ENCODE results near the gene TMEM87B. TPM values are rescaled to one million over a fixed set of nuclear protein-coding genes. Genes with fewer than 3 reads are reported as not detected.

TMEM87B gene, protein sequence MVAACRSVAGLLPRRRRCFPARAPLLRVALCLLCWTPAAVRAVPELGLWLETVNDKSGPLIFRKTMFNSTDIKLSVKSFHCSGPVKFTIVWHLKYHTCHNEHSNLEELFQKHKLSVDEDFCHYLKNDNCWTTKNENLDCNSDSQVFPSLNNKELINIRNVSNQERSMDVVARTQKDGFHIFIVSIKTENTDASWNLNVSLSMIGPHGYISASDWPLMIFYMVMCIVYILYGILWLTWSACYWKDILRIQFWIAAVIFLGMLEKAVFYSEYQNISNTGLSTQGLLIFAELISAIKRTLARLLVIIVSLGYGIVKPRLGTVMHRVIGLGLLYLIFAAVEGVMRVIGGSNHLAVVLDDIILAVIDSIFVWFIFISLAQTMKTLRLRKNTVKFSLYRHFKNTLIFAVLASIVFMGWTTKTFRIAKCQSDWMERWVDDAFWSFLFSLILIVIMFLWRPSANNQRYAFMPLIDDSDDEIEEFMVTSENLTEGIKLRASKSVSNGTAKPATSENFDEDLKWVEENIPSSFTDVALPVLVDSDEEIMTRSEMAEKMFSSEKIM
- 10 to 100 TPM; 16.7 to 36.7 (median 20.5) TPM for total RNA-seq
- polyA plus RNA-seq, result 10 to 100 TPM; 10.2 to 26.2 (median 12.0) TPM

DNA sequence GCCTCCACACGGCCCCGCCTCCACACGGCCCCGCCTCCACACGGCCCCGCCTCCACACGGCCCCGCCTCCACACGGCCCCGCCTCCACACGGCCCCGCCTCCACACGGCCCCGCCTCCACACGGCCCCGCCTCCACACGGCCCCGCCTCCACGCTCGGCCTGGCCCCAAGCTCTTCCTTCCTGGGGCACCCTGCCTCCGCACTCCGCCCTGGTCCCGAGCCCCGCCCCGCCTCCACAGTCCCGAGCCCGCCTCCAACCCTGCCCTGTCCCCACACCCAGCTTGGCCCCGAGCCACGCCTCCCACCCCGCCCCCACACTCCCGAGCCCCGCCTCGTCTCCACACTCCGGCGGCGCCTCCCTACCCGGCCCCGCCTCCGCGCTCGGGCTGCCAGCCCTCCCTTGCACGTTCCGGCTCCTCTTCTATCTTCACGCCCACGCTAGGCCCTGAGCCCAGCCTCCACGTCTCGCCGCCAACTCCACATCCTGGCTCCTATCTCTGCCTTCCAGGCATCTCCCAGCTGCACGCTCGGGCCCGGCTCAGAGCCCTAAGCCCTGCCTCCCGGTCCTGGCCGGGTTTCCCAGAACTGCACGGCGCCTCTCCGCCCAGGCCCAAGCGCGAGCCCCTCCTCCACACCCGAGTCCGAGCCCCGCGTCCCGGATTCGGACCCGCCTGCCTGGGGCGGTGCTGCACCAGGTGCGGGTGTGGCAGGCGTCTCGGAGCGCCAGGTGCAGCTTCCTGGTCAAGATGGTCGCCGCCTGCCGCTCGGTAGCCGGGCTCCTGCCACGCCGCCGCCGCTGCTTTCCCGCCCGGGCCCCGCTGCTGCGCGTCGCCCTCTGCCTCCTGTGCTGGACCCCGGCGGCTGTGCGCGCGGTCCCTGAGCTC, at the start of gene TMEM87B:
TMEM87B (plus strand) TSS at position 423 of the 883 bp plus-strand sequence; CDS start at position 746, 323 bp downstream.
- H3K27me3 ChIP-seq, result no peaks in the 10 kb centered on the region
- TF ChIP-seq POLR2AphosphoS5 (IDR thresholded peaks at IDR 0.05) (peak; percentile 85 to 97 (median 90)), EP300 (IDR thresholded peaks at IDR 0.05) (peak in 1 of 4 donors; percentile 14), POLR2A (IDR thresholded peaks at IDR 0.05) (peak; percentile 45 to 74)
- TF ChIP-seq, protein P1, sequence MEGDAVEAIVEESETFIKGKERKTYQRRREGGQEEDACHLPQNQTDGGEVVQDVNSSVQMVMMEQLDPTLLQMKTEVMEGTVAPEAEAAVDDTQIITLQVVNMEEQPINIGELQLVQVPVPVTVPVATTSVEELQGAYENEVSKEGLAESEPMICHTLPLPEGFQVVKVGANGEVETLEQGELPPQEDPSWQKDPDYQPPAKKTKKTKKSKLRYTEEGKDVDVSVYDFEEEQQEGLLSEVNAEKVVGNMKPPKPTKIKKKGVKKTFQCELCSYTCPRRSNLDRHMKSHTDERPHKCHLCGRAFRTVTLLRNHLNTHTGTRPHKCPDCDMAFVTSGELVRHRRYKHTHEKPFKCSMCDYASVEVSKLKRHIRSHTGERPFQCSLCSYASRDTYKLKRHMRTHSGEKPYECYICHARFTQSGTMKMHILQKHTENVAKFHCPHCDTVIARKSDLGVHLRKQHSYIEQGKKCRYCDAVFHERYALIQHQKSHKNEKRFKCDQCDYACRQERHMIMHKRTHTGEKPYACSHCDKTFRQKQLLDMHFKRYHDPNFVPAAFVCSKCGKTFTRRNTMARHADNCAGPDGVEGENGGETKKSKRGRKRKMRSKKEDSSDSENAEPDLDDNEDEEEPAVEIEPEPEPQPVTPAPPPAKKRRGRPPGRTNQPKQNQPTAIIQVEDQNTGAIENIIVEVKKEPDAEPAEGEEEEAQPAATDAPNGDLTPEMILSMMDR (IDR thresholded peaks at IDR 0.05), result no peak
- peak within 1 kb of the TSS; percentile 66 to 95 (median 76) for H3K4me3 ChIP-seq
- peak within 1 kb of the TSS; percentile 92 to 99 (median 96) for H3K27ac ChIP-seq
- WGBS, 2 donors, result 0 to 1% methylated on average over 89 to 90 of the region's 90 CpGs
- peaks cover 0 to 4% (median 0%) of the 10 kb centered on the region in 4 donors for H3K36me3 ChIP-seq
- H3K9me3 ChIP-seq, result no peaks in the 10 kb centered on the region
- intact Hi-C loops (cut with DNase I), result loop anchor here (2.0 to 10.0 kb wide), 5 partner anchors 197 to 930 kb away; partner anchors contain the start of genes BCL2L11, CHCHD5, TTL and ZC3H6
- peak; percentile 100 for DNase-seq
- H3K4me1 ChIP-seq, result peaks cover 0 to 28% (median 25%) of the 10 kb centered on the region in 4 donors

DNA sequence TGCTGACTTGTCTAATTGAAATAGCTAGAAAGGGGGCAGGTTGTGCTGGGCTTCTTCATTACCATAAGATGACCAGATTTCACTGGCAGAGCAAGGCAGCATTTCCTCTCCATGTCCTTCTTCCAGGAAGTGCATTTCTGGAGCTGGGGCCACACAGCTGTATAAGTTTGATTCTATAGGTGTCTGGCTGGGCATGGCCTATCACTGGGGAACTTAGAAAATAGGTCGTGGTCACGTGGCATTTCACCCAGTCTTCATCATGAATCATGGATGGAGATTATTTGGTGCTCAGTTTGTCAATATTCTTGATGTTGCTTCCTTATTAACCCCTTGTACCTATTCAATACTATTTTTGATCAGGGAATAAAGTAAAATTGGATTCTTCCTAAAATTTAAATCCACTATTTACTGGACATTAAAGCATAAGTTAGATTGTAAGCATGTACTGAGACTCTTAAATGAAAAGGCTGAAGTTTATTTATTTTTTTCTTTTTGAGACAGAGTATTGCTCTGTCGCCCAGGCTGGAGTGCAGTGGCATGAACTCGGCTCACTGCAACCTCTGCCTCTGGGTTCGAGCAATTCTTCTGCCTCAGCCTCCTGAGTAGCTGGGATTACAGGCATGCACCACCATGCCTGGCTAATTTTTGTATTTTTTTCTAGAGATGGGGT, 49.5 kb upstream of the TMEM87B start:
- TF ChIP-seq POLR2A (IDR thresholded peaks at IDR 0.05) (no peak), POLR2AphosphoS5 (IDR thresholded peaks at IDR 0.05) (no peak), EP300 (IDR thresholded peaks at IDR 0.05) (no peak)
- TF ChIP-seq, protein P1 (IDR thresholded peaks at IDR 0.05), result no peak
- H3K4me1 ChIP-seq, result no peaks in the 10 kb centered on the region
- intact Hi-C loops (cut with DNase I), result no loop called here
- DNase-seq, result no peak
- no peaks in the 10 kb centered on the region for H3K27me3 ChIP-seq
- H3K9me3 ChIP-seq, result no peaks in the 10 kb centered on the region
- no peak overlapping the region for H3K4me3 ChIP-seq
- peaks cover 0 to 41% (median 3%) of the 10 kb centered on the region in 4 donors for H3K36me3 ChIP-seq
- H3K27ac ChIP-seq, result peak overlapping the region in 1 of 4 donors; percentile 50
- 89 to 93% methylated on average over 5 of the region's 5 CpGs for WGBS, 2 donors

DNA sequence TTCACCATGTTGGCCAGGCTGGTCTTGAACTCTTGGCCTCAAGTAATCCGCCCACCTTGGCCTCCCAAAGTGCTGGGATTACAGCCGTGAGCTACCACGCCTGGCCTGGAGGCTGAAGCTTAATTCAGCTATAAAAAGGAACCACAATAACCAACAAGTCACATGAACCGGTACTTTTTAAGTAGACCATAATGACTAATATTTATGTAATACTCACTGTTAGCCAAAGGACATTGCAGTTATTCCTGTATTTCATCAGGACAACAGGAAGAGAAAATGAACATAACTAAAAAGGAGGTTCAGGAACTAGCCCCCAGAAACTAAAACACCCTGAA, 49.0 kb upstream of the TMEM87B start:
- intact Hi-C loops (cut with DNase I), result no loop called here
- H3K9me3 ChIP-seq, result no peaks in the 10 kb centered on the region
- H3K36me3 ChIP-seq, result peaks cover 0 to 46% (median 8%) of the 10 kb centered on the region in 4 donors
- H3K4me1 ChIP-seq, result no peaks in the 10 kb centered on the region
- WGBS, 2 donors, result 81 to 84% methylated on average over 4 of the region's 4 CpGs
- DNase-seq, result no peak
- no peaks in the 10 kb centered on the region for H3K27me3 ChIP-seq
- peak overlapping the region in 1 of 4 donors; percentile 50 for H3K27ac ChIP-seq
- TF ChIP-seq, protein P1 (IDR thresholded peaks at IDR 0.05), result no peak
- no peak for TF ChIP-seq POLR2AphosphoS5 (IDR thresholded peaks at IDR 0.05)
- no peak for TF ChIP-seq POLR2A (IDR thresholded peaks at IDR 0.05)
- no peak for TF ChIP-seq EP300 (IDR thresholded peaks at IDR 0.05)
- H3K4me3 ChIP-seq, result no peak overlapping the region

DNA sequence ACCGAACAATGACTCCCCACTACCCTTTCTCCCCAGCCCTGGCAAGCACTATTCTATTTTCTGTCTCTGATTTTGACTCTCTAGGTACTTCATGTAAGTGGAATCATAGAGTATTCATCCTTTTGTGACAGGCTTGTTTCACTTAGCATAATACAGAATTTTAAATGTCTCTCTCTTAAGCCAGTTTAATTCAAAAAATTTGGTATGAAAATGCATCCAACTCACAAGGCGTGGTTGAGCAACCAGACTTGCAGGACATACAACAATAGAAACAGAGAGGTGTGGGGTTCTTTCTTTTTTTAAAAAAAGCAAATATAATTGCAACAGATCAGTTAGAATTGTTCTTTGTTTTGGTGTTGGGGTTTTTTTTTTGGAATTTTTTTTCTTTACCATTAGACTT, 47.6 kb upstream of the TMEM87B start:
- WGBS, 2 donors, result 87 to 88% methylated on average over 2 of the region's 2 CpGs

More for the DNA sequence above, 47.6 kb upstream of the TMEM87B start:
- Histone ChIP-seq H3K9me3 (no peaks in the 10 kb centered on the region), H3K4me1 (no peaks in the 10 kb centered on the region), H3K36me3 (peaks cover 0 to 58% (median 13%) of the 10 kb centered on the region in 4 donors), H3K27ac (no peak overlapping the region), H3K4me3 (no peak overlapping the region), H3K27me3 (no peaks in the 10 kb centered on the region)
- TF ChIP-seq EP300 (IDR thresholded peaks at IDR 0.05) (no peak), POLR2AphosphoS5 (IDR thresholded peaks at IDR 0.05) (no peak), POLR2A (IDR thresholded peaks at IDR 0.05) (no peak)
- TF ChIP-seq, protein P1 (IDR thresholded peaks at IDR 0.05), result no peak
- no peak for DNase-seq
- intact Hi-C loops (cut with DNase I), result no loop called here
